HG02610 (cell line): ENCODE measurements around the gene FBXO34.
"Not testable (repeated sequence)": the region's sequence is repeated elsewhere in the genome, so short reads cannot be mapped to it uniquely, and the experiment has no call there.

Experiments
- ATAC-seq: cut with Tn5 transposase; IDR thresholded peaks from one replicate; pipeline ENCODE4 v1.9.1; 2021; ENCODE audit warnings: mild to moderate bottlenecking, moderate library complexity; ENCODE audit not compliant: unreplicated experiment

FBXO34 gene

DNA sequence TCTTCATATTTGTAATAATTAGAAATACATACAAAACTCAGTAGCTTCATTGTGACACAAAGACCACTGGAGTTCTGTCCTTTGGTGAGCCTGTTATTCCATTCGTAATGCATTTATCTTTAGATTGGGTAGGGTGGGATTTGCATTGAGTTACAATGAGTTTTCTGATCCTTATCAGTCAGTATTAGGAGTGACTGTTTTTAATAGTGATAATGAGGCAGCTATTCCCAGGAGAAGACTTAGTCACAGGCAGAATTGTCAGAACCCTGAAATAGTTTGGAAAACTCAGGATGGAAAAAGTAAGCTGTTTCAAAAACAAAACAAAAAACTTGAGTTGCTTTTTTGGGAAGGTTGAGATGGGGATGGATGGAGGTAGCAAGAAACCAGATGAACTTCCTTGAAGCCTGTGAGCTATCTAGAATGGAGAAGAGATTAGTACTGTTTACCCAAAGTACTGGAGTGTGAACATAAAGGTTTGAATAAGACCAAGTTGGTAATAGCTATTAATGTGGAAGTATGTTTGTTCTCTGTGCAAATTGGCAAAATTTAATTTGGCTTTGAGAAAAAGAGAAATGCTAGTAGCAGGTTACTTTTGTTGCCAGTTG is 38.6 kb downstream of the FBXO34 start:
- ATAC-seq: no peak

DNA sequence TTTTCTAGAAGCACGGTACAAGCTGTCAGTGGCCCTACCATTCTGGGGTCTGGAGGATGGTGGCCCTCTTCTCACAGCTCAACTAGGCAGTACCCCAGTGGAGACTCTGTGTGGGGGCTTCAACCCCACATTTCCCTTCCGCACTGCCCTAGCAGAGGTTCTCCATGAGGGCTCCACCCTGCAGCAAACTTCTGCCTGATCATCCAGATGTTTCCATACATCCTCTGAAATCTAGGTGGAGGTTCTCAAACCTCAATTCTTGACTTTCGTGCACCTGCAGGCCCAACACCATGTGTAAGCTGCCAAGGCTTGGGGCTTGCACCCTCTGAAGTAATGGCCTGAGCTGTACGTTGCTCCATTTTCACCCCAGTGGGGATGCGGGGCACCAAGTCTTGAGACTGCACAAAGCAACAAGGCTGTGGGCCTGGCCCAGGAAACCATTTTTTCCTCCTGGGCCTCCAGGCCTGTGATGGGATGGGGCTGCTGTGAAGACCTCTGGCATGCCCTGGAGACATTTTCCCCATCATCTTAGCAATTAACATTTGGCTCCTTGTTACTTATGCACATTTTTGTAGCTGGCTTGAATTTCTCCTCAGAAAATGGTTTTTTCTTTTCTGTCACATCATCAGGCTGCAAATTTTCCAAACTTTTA is 41.3 kb downstream of the FBXO34 start:
- not testable (repeated sequence) for ATAC-seq

DNA sequence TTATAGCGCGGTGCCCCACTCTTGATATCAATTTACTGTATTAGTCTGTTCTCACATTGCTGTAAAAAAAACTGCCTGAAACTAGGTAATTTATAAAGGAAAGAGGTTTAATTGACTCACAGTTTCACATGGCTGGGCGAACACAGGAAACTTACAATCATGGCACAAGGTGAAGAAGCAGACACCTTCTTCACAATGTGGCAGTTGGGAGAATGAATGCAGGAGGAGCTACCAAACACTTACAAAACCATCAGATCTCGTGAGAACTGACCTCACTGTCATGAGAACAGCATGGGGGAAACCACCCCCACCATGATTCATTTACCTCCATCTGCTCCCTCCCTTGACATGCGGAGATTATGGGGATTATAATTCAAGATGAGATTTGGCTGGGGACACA is 42.3 kb downstream of the FBXO34 start:
- no peak for ATAC-seq

DNA sequence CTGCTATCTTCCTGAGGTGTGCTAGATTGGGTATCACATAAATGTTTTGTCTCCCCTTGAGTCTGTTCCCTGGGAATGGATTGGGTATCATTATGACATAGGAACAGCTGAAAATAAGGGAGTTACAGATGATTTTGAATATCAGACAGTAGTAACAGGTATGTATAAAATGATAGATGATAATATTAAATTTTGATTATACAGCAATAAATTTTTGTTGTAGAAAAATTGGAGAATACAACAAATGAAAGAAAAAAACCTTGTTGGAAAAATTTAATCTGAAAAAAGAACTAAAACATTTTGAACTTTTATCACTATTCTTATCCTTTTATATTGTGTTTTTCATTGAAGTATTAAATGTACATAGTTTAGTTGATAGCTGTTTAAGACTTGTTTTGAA is 43.2 kb downstream of the FBXO34 start:
- no peak for ATAC-seq

DNA sequence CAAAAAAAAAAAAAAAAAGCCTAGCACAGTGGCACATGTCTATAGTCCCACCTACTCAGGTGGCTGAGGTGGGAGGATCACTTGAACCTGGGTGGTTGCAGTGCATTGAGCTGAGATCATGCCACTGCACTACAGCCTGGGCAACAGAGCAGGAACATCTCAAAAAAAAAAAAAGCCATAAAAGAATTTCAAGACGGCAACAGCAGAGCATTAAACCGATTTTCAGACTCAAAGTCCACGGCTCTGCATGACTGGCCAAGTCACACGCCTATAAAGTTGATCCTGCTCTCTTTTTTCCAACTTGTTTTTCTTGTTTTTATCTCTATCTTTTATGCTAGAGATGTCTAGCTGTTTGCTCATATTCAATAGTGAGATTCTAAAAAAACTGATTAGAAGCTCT is 45.3 kb downstream of the FBXO34 start:
- no peak for ATAC-seq

DNA sequence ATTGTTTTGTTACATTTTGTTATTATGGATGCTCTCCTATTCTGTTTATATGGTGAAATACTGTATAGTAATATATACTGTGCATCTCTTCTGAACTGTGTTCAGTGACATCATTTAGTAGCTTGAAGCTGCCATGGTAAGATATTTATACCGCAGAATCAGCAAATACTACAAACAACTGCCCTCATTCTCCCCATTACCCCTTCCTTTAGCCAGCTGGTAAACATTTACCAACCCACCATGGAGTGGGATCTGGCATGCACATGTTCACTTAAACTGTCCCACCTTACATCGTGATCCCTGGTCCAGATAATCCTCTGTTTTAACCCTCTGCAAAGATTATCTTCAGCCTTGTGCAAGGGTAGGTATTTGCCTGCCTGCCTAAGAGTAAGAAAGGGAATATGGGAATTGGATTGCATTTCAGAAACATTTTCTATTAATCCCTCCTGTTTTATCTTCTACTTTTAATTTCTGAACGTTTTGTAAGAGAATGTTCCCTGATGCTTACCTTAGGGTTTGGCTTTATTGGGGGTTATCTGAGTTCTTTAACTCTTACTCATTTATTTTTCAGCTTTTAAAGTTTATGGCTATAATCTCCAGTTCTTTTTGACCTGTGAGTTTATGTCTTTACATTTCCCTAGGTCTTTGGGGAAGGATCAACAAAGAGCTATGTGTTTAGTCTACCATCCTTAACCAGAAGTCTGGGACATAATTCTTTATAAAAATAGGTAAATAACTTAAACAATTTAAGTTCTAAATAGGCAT is 46.5 kb downstream of the FBXO34 start:
- ATAC-seq: no peak

DNA sequence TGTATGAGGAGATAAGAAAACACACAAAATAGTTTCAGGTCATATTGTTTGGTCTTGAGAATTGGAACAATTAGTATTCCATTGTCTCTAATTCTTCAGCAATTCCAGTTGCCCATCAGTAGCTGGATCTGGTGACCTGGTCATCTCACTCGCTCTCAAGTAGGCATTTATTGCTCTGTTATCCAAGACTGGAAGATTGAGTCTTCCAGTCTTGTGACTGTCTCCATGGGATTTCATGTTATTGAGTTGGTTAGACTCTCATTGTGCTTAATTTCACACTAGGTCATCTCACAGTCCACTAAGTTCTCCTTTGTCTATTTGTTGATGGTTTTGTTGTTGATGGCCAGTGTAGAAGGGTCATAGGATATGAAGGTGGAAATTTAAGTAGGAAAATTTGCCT is 47.5 kb downstream of the FBXO34 start:
- ATAC-seq: no peak

DNA sequence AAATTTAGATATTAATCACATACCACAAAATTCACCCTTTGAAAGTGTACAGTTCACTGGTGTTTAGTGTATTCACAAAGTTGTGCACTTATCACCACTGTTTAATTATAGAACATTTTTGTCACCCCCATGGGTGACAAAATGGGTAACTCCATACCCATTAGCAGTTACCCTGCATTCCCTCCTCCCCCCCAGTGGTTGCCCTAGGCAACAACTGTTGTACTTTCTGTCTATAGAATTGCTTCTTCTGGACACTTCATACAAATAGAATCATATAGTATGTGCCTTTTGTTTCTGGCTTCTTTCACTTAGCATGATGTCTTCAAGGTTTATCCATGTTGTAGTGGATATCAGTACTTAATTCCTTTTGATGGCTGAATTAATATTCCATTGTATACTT is 52.7 kb downstream of the FBXO34 start:
- no peak for ATAC-seq

DNA sequence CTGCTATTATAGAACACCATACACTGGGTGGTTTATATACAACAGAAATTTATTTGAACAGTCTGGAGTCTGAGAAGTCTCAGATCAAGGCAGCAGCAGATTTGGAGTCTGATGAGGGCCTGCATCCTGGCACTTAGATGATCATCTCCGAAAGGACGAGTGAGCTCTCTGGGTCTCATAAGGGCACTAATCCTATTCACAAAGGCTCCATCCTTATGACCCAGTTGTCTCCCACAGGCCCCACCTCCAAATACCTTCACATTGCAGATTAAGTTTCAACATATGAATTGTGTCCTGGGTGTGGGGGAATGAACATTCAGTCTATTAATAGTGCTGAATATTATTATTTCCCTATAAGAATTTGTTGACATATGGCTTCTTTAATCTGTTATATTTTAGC is 53.6 kb downstream of the FBXO34 start:
- ATAC-seq: no peak

DNA sequence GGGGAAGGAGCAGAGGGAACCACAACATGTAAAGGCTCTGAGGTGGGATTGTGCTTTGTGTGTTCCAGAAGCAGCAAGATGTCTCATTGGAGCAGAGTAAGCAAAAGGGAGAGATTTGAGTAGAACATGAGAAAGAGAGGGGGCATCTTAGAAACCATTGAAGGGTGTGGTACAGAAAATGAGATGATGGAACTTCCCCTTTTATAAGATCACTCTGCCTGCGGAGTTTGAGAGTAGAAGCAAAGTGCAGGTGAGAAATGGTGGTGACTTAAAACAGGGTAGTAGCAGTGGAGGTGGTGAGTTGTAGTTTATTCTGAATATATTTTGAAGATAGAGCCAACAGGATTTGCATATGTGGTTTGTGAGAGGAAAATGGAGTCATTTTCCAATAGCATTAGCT is 56.0 kb downstream of the FBXO34 start:
- ATAC-seq: peak; percentile 80

DNA sequence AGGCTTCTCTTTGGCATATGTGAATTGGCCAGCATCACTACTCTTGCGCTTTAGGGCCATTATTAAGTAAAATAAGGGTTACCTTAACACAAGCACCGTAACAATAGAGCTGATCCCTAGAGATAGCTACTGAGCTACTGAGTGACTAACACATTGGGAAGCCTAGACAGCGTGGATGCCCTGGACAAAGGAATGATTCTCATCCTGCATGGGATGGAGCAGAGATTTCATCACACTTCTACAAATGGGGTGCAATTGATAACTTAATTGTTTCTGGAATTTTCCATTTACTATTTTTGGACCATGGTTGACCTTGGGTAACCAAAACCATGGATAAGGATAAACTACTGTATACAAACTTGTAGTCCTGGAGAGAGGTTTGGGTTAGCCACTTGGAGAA is 57.1 kb downstream of the FBXO34 start:
- no peak for ATAC-seq

DNA sequence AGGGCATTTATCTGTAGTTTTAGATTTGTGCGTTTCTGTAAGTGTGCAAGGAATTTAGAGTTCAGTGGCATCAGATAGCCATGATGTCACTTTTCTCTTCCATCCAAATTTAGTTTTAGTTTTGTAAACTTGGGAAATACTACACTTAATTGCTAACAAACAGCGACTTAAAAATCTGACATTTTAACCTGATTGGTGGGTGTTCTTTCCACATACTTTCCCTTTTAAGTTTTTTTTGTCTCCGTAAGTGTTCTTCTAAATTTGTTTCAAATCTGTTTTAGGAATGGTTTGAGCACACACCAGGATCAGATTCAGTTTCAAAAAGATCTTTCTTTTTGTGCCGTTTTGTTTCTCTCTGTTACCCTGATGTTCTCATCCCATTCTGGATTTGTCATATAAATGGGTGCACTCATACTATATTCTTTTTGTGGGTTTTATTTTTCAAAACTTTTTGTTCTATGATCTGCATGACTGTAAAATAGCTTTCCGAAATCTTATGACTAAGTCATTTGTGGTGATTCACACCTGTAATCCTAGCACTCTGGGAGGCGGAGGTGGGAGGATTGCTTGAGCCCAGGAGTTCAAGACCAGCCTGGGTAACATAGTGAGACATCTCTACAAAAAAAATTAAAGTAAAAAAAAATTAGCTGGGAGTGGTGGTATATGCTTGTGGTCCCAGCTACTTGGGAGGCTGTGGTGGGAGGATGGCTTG is 58.9 kb downstream of the FBXO34 start:
- ATAC-seq: no peak

DNA sequence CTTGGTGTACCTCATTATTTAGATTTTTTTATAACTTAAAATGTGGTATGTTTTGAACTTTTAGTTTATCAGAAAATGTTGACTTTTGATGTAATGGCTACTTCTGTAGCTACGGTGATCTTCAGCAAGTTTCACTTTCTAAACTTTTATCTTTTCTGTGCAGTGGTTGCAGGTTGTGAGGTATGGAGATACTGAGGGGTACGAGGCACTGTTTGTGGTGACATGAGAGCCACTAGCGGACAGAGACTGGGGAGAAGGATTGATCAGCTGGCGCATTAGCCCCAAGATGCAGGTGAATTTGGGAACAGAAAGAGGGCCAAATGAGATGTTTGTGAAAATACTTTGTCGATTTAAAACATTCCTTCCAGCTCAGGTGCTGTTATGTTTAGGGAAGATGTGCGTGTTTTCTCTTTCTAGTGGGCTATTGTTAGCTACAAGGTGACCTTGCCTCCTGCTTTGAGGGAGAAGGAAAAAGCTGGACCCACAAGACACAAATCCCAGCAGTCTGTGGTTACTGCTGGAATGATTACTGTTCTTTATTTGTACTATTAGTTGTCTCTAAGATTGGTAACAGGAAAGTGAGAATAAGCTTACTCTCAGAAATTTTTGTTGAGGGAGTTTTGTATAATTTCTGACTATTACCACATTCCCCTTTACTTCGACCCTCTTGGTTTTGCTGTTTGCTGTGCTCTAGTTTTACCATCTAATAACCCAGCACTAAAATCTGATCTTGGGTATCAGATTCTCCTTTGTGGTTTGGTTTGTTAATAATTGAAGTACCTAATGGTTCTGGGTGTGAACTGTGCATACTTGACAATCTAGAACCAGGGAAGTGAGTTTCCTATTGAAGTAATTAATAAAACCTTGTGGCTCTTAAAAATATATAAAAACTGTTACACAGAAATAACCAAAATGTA is 61.7 kb downstream of the FBXO34 start:
- peak; percentile 42 for ATAC-seq

DNA sequence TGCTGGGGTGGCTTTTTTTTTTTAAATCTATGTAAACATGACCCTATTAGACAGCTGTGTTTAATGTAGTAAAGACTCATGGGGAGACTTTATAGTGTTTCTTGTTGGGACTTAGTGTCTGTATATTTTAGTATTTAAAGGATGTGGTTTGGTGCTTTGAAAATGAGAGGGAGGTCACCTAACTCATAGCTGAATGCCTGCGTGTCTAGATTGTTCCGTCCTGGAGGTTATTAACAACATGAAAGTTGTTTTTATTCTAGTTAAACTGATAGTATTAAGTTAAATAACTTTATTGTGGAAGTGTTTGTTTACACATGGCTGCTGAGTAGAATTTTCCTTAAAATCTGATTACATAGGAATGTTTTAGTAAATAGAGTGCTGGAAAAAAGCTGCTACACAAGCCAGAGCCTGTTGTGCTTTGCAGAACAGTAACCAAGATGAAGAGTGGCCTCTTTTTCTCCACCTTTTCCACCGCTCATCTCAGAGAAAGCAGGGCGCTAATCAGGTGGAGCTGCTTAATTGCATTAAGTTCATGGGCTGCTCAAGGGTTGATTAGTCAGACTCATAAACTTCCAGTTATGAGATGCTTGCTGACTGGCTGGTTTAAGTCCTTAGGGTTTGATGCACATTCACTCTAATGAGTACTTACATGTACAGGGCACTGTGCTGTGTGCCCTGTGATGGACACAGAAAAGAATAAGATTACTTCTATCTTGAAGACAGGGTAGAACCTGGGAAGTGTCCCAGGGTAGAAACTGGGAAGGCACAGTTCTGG is 62.7 kb downstream of the FBXO34 start:
- peak; percentile 43 for ATAC-seq

DNA sequence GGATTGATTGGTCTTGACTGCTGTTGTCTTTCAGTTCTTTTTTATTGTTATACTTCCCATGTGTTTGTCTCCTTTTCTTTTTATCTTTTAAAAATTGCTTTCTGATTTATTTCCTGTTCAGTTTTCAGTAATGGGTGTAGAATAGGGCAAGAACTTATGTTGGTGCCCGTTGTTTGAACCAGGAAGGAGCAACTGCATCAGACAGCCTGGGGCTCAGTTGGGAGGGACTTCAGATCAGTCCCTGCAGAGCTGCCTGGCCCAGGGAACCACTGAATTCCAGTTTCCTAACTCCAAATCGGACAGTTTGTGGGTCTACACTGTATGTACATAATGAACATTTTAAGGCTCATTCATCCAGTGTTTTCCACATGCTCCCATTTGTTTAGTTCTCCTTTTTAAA is 64.9 kb downstream of the FBXO34 start:
- ATAC-seq: no peak

DNA sequence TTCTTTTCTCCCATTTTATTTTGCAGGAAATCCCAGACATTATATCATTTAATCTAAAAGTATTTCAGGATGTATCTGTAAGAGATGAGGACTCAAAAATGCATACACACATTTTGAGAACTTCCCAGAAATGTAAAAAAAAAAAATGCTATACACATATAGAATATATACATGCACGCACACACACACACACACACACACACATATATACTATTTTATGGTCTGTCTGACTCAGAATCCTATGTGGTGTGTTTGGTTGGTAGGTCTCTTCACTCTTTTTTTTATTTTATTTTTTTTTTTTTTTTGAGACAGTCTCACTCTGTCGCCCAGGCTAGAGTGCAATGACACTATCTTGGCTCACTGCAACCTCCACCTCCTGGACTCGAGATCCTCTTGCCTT is 65.5 kb downstream of the FBXO34 start:
- no peak for ATAC-seq

DNA sequence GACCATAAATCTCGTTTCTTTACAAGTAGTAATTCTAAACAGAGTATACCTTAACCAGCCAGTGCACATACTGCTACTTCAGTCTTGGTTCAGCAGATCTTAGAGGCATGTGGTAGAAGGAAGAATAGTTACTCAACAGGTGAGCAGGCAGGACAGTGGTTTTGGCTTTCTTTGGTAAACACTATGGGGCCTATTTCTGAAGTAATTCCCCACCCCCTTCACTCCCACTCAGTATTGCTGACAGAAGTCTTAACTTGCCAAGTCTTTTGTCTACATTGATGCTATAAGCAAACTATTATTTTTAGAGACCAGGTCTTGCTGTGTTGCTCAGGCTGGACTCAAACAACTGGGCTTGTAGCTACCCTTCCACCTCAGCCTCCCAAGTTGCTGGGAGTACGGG is 68.5 kb downstream of the FBXO34 start:
- peak; percentile 68 for ATAC-seq

DNA sequence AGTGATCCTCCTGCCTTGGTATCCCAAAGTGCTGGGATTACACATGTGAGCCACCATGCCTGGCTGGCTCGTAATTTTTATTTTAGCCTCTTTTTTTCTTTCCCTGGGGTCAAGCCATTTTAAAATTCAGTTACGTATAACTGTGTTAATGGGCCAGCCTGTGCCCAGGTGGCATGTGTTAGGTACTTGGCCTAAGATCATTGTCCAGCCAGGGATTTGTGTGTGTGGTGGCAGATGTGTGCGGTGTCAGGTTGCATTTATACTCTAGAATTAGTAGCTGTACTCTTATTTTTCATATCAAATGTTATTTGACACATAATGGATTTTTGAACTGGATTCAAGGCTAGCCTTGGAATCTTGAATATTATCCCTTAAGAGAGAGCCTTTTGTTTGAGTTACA is 69.3 kb downstream of the FBXO34 start:
- ATAC-seq: no peak

DNA sequence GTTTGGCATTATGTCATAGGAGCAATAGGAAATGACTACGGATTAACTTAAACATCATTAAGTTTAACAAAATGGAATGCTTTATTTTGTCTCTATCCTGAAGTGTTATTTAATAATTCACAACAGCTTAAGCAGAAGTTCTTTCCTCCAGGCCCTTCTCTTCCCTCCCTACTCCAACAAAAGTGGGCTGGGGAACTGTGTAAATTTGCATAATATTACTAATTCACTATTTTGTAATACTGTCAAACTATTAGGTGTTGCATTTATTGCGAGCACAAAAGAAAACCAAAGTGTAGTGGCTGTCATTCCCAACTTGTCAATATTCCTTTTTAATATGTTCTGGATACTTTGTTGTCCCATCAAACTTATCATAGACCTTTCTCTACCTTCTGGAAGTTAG is 70.6 kb downstream of the FBXO34 start:
- no peak for ATAC-seq
